DMS53 treated with DMSO at 0.1 percent for 48 hours (cell line): Measurements from ENCODE around the gene FBRS.
"Not testable (repeated sequence)": the region's sequence is repeated elsewhere in the genome, so short reads cannot be mapped to it uniquely, and the experiment has no call there.

Experiments used
- DNase-seq: peaks from one replicate; lab custom pipeline; 2025; ENCODE audit not compliant: unreplicated experiment; lab: John Stamatoyannopoulos, UW

The FBRS gene

DNA sequence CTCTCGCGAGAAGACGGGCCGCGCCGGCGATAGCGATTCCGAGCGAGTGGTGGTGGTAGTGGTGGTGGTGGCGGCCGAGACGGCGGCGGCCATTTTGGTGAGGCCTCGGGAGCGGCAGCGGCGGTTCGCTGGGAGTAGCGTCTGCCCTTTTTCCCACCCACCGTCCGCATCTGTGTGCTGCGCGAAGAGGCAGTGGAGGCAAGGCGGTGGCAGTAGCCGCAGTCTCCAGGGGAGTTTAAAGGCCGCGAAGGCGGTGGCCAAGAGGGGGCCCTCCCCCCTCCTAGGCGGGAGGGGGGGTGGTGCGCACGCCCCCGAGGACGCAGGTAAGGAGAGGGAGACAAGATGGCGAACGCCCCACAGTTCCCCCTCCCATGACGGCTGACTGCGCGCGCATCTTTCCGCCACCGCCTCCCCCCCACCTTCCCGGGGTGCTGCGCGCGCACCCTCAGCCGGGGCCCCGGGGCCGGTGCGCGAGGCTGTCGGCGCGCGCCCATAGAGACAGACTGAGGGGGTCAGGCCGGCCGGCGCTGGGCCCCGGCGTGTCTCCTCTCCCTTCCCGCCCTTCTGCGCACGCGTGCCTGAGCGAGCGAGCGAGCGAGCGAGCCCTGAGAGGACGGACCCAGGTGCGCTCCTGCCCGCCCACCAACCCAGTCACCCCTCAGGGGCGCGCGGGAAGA lies 40.0 kb downstream of the FBRS start:
- DNase-seq, result peak; percentile 50

DNA sequence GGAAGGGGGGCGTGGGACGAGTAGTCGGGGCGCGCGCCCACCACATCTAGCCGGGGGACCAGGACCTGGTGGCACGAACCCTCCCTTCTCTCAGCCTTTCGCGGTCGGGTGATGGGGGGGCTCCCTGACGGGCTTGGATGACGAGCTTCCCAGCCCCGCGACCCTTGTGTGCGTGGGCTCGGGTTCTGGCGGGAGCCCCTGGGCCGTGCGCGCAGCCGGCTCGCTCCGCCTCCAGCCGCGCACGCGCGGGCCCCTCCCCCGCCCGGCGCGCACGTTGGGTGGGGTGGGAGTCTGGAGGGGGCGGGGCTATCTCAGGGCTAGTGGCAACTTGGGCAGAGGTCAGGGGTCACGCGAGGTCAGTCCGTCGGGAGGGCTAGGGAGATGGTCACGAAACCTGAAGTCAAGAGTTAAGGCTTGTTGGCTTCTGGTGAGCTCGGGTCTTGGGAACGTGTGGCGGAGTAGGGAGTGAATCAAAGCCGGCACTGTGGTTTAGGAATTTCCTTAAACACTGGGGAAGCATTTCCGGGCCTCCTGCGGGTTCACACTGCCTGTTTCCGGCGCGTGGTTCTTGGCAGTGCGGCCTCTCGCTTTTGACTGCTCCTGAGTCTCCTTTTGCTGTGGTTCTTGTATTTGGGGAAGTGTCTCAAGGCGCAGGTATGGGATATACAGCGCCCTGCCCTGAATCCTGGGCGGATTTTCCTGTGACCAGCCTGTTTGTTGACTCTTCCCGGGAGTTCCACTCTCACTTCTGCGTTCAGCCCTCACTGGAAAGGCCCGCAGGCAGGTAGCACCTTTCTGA lies 40.8 kb downstream of the FBRS start, which contains the start of gene SRCAP:
Gene SRCAP (plus strand): TSS at position 356 of the 799 bp plus-strand sequence. CDS start 1,654 bp downstream, outside the sequence.
- peak; percentile 33 for DNase-seq

DNA sequence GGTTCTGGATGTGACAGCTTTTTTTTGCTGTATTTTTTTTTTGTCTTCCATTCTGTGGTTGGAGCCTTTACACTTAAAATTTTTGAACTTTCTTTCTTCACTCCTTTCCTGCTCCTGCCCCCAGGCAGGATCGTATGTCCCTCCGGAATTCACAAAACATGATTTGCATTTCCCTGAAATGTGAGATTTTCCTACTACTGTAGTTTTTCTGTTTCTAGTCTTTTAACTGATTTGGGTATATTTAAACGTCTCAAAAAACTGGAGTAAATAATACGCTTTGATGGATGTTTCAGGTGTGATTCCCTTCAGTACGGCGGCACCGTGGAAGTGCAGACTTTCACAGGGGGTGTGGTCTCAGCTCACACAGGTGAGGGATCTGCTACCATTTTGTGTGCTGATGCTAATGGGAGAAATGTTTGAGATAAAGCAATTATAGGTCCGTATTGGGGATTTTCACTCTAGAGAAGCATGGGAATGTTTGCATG lies 41.4 kb downstream of the FBRS start:
- DNase-seq, result no peak

DNA sequence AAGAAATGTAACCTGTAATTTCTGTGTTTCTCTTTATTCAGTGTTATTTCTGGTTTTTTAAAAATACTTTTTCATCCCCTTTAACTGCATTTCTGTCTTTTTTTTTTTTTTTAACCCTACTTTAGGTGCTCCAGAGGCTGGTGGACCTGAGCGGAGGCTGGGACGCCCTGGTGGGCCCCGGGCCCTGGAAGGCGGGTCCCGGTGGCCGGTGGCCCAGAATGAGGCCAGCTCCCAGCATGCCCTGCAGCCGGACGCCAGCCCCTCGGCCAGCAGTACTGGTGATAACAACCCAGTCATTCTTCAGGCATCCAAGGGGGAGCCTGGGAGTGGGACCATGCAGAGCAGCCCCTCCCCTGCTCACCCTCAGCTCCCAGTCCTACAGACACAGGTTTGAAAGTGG lies 42.3 kb downstream of the FBRS start:
- DNase-seq, result no peak

DNA sequence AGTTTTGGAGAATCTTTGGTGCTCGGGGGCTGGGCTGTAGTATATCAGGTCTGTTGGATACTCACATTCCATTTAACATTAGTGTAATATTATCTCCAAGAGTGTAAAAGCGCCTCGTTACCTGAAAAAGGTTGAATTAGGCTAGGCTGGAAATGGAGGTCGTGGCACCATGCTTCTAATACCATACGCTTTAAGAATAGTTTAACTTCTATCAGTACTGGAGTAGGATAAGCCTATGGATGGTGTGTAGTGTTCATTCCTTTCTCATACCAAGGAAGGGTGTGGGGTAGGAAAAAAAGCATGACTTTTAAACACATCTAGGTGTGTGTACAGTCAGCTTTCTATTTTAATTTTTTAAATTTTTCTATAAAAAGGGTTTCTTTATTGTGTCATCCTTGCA lies 42.7 kb downstream of the FBRS start:
- DNase-seq, result no peak

DNA sequence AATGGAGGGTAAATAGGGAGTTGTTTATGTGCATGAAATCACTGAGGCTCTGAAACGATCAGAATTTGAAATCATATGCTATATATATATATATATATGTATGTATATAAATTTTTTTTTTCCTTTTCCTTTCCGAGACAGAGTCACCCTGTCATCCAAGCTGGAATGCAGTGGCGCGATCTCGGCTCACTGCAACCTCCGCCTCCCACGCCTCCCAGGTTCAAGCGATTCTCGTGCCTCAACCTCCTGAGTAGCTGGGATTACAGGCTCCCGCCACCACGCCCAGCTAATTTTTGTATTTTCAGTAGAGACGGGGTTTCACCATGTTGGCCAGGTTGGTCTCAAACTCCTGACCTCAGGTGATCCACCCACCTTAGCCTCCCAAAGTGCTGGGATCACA lies 44.8 kb downstream of the FBRS start:
- not testable (repeated sequence) for DNase-seq

DNA sequence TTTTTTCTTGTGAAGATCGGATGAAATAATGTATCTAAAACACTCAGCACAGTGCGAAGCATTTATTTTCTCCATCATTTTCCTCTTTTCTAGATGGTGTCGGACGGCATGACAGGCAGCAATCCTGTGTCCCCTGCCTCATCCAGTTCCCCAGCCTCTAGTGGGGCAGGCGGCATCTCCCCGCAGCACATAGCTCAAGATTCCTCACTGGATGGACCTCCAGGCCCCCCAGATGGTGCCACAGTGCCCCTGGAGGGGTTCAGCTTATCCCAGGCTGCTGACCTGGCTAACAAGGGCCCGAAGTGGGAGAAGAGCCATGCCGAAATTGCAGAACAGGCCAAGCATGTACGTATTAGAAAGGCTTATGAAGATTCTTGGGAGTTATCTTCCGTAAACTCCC lies 45.7 kb downstream of the FBRS start:
- DNase-seq, result no peak

DNA sequence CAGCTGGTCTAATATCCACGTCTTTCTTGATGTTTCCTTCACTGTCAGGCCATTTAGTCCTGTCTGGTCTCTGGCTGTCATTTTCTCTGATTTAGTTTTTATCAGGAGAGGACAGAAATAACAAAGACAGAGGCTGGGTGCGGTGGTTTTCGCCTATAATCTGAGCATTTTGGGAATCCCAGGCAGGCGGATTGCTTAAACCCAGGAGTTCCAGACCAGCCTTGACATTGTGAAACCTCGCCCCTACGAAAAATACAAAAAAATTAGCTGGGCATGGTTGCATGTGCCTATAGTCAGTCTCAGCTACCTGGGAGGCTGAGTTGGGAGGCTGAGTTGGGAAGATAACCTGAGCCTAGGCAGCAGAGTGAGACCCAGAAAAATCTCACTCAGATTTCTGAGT lies 47.8 kb downstream of the FBRS start:
- DNase-seq, result no peak

DNA sequence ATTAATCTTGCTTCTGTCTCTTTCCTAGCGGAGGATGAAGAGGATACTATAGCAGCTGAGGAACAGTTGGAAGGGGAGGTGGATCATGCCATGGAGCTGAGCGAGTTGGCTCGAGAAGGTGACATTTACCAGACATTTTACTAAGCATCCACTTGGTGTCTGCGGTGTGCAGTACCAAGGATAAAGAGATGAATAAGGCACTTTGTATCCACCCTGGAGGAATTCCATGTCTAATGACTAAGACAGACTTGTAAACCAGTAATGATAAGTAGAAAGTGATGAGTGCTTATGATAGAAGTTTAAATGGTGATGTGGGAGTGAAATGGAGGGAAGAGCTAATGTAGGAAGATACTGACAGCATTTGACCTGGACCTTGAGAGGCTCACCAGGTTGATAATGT lies 52.7 kb downstream of the FBRS start:
- no peak for DNase-seq

DNA sequence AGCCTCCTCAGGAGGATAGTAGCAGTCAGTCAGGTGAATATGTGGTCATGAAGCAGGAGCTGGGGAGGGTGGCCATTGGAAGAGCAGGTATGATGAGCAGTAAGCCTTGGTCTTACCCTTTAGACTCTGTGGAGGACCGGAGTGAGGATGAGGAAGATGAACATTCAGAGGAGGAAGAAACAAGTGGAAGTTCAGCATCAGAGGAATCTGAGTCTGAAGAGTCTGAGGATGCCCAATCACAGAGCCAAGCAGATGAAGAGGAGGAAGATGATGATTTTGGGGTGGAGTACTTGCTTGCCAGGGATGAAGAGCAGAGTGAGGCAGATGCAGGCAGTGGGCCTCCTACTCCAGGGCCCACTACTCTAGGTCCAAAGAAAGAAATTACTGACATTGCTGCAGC lies 53.5 kb downstream of the FBRS start:
- DNase-seq, result no peak

DNA sequence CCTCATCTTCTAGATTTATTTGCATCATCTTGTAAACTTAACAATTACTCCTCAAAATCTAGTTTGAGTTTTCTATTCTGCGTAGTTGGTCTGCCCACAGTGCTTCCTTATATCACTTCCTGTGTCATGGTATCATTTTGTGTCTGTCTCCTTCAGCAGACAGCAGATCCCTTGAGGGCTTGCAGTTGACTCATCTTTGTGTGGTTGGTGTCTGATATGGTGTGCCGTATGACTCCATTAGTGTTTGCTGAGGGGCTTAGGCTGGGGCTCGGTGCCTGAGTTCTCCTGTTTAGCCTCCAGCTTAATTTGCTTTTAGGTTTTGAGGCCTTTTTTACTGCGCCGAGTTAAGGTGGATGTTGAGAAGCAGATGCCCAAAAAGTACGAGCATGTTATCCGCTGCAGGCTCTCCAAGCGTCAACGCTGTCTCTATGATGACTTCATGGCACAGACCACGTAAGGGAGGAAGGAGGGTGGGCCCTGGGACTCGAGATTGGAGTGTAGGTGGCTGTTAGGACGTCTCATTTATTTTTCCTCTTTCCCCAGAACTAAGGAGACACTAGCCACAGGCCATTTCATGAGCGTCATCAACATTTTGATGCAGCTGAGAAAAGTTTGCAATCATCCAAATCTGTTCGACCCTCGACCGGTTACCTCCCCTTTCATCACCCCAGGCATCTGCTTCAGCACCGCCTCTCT lies 57.7 kb downstream of the FBRS start:
- DNase-seq, result no peak

DNA sequence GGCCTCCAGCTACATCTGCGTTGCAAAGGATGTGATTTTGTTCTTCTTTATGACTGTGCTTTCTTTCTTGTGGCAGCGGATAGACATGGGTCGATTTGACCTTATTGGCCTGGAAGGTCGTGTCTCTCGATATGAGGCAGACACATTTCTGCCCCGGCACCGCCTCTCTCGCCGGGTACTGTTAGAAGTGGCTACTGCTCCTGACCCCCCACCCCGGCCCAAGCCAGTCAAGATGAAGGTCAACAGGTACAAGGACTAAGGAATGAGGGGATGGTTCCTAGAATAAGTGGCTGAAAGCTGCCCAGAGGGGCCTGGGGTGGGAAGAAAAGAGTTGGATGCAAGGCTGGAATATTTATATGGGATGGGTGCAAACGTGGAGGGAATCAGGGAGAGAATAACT lies 61.9 kb downstream of the FBRS start:
- no peak for DNase-seq
